Urinary bladder (tissue), 4 donors: Measurements from ENCODE around the gene UBE2J2. TPM values are rescaled to one million over a fixed set of nuclear protein-coding genes. Genes with fewer than 3 reads are reported as not detected.

ENCODE experiments used
- DNase-seq: peaks from one replicate; pipeline ENCODE4 v3.0.0-alpha.2; 2015; ENCODE audit errors: extremely low spot score
- H3K27ac ChIP-seq: one replicate; pipeline ENCODE4 v1.5.1; 2013; ENCODE audit warnings: low read depth, mild to moderate bottlenecking, moderate library complexity
- H3K36me3 ChIP-seq: one replicate; pipeline ENCODE4 v1.6.1; 2013; ENCODE audit warnings: mild to moderate bottlenecking, moderate library complexity; ENCODE audit not compliant: insufficient read depth
- H3K4me1 ChIP-seq: one replicate; pipeline ENCODE4 v1.6.1; 2013; ENCODE audit warnings: mild to moderate bottlenecking, moderate library complexity; ENCODE audit not compliant: insufficient read depth
- H3K4me3 ChIP-seq: one replicate; pipeline ENCODE4 v1.5.1; 2013; ENCODE audit warnings: low read depth, low read length
- WGBS: extraction: QIAGEN DNeasy Blood & Tissue Kit; methylation state at CpG from one replicate; pipeline ENCODE4 v1.1.7; 2013; 5-methylcytosine and 5-hydroxymethylcytosine counted together
- polyA plus RNA-seq: library from polyadenylated mRNA; stranded (reverse); fragments of 200-250 nt; gene quantifications from one replicate; pipeline ENCODE4 v1.2.3, GENCODE V29; 2013
- total RNA-seq: library from RNA; depleted of rRNA; stranded (reverse); fragments of >200 nt; gene quantifications from one replicate; pipeline ENCODE4 v1.2.3, GENCODE V29; 2014
- donor health status: healthy with polysubstance abuse.
- donor health status: healthy.

Gene UBE2J2
- total and polyA plus RNA-seq, 2 donors = 36.3 to 47.0 TPM

GRCh38 chr1:1217621-1218523 is 55.8 kb downstream of the UBE2J2 start:
- no peak for DNase-seq
- WGBS = 90% methylated on average over 52 of the region's 52 CpGs
- Histone ChIP-seq H3K36me3 (peaks cover 6% of the 10 kb centered on the region), H3K4me1 (no peaks in the 10 kb centered on the region), H3K4me3 (no peak overlapping the region), H3K27ac (no peak overlapping the region)

- H3K36me3 ChIP-seq = peaks cover 6% of the 10 kb centered on the region
- no peak for DNase-seq
- WGBS = 94% methylated on average over 74 of the region's 74 CpGs
- no peak overlapping the region for H3K4me3 ChIP-seq
- no peak overlapping the region for H3K27ac ChIP-seq
- no peaks in the 10 kb centered on the region for H3K4me1 ChIP-seq
Measured at GRCh38 chr1:1216770-1217620, 56.7 kb downstream of the UBE2J2 start.

DNA sequence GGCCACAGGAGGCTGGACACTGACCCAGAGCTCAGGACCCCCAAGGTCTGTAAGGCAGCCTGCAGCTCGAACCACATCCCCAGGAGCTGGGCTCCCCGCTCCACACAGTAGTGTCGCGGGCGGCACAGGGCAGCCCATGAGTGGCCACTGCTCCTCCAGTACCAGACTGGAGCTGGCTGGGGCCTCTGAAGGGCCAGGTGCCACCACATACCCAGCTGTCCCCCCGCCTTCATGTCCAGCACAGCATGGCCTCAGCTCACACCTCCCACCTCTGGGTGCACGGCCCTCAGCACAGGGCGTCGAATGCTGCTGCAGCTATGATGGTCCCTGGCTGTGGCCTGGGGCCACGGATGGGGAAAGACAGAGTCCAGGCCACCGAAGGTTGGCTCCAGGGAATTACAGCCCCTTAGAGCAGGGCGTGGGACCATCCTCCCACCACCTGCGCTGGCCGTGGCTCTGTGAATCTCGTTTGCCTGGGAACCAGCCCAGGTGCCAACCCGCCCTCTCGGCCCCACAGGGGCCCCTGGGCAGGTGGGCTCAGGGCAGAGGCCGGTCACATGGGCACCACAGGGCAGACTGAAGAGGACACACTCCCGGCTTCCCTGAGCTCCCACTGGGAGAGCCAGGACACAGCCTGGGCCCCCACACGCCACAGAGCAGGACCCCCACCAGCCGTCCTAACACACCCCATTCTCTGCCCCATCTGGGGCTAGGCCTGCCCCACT is 57.6 kb downstream of the UBE2J2 start:
- no peak for DNase-seq
- peaks cover 4% of the 10 kb centered on the region for H3K36me3 ChIP-seq
- 89% methylated on average over 21 of the region's 21 CpGs for WGBS
- H3K4me3 ChIP-seq = no peak overlapping the region
- H3K4me1 ChIP-seq = no peaks in the 10 kb centered on the region
- H3K27ac ChIP-seq = no peak overlapping the region

DNA sequence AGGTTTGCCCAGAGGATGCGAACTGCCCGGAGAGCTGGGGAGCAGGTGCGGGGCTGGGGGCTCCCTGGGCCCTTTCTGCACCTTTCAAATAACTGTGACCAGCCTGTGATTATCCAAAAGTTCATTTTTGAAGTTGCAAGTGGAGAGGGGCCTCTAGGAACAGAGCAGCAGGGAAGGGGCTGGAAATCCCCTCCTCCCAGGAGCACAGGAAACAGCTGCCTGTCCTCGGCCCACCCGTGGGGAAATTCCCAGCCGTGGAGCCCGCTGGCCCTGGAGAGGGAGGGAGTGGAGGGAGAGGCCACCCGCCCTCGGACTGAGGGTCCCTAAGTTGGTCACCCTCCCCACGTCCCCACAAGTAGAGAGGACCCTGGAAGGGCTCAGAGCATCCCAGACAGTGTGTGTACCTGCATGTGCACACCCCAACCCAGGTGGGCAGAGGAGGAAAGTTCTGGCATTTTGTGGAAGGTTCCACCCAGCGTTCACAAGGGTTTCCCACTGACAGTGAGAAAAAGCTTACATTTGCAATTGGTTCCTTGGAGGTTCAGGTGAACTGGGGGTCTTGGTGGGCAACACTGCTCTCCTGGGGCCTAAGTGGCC is 58.5 kb downstream of the UBE2J2 start:
- H3K4me3 ChIP-seq = no peak overlapping the region
- no peaks in the 10 kb centered on the region for H3K4me1 ChIP-seq
- H3K36me3 ChIP-seq = peaks cover 2% of the 10 kb centered on the region
- DNase-seq = no peak
- H3K27ac ChIP-seq = no peak overlapping the region
- 53% methylated on average over 11 of the region's 11 CpGs for WGBS

GRCh38 chr1:1213345-1214265 is 60.0 kb downstream of the UBE2J2 start, which contains the start of gene TNFRSF4:
TNFRSF4 (minus strand) TSS chr1:1214153; CDS start chr1:1214127, 26 bp downstream.
- Histone ChIP-seq H3K4me1 (no peaks in the 10 kb centered on the region), H3K4me3 (peak within 1 kb of the TSS; percentile 31), H3K36me3 (peaks cover 2% of the 10 kb centered on the region), H3K27ac (no peak within 1 kb of the TSS)
- DNase-seq = no peak
- WGBS = 59% methylated on average over 56 of the region's 56 CpGs

DNA sequence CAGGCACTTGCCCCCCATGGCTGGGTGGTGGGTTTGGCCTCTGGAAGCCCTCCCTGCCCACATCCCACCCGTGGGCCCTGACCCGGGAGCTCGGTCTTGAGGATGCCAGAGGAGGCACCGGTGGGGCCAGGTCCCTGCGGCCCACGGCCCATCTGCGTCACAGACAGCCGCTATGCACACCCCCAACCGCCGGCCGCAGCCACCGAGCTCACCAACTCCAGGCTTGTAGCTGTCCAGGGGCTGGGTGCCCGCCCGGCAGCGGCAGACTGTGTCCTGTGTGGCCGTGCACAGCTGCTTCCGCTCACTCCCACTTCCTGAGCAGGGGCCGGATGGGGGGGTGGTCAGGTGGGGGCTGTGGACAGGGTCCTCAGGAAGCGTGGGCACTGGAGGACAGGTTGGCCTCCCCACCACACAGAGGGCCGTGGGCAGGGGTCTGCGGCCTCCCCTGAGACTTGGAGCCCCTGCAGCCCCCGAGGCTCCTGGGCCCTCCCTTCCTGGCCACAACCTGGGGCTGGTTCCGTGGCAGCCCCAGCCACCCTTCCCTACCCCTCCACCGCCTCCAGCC is 60.8 kb downstream of the UBE2J2 start:
- no peak overlapping the region for H3K27ac ChIP-seq
- peaks cover 2% of the 10 kb centered on the region for H3K36me3 ChIP-seq
- 48% methylated on average over 24 of the region's 24 CpGs for WGBS
- H3K4me1 ChIP-seq = no peaks in the 10 kb centered on the region
- peak overlapping the region; percentile 31 for H3K4me3 ChIP-seq
- no peak for DNase-seq

GRCh38 chr1:1211541-1212441 is 61.9 kb downstream of the UBE2J2 start:
- 85% methylated on average over 28 of the region's 28 CpGs for WGBS
- no peak overlapping the region for H3K4me3 ChIP-seq

GRCh38 chr1:1210726-1211540 is 62.7 kb downstream of the UBE2J2 start:
- Histone ChIP-seq H3K4me3 (no peak overlapping the region), H3K36me3 (no peaks in the 10 kb centered on the region), H3K27ac (no peak overlapping the region), H3K4me1 (no peaks in the 10 kb centered on the region)
- DNase-seq = no peak
- WGBS = 95% methylated on average over 31 of the region's 31 CpGs

More at GRCh38 chr1:1211541-1212441, 61.9 kb downstream of the UBE2J2 start:
- no peak for DNase-seq
- Histone ChIP-seq H3K27ac (no peak overlapping the region), H3K4me1 (no peaks in the 10 kb centered on the region), H3K36me3 (no peaks in the 10 kb centered on the region)

GRCh38 chr1:1208713-1209433 is 64.8 kb downstream of the UBE2J2 start:
- H3K36me3 ChIP-seq = no peaks in the 10 kb centered on the region
- DNase-seq = no peak
- H3K4me3 ChIP-seq = no peak overlapping the region
- whole genome bisulfite sequencing = 66% methylated on average over 38 of the region's 38 CpGs
- H3K4me1 ChIP-seq = no peaks in the 10 kb centered on the region
- no peak overlapping the region for H3K27ac ChIP-seq

DNA sequence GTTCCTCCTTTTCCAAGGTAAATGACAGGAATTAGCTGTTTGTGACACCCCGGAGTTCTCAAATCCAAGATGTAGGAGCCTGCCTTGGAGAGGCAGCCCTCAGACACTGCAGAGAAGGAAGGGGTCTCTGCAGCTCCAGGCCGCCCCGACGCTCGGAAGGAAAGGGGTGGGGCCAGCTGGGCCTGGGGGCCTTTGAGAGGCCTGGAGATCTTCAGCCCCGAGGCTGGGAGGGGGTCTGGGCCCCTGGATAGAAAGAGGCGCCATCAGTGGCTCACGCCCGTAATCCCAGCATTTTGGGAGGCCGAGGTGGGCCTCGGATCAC is 66.1 kb downstream of the UBE2J2 start:
- Histone ChIP-seq H3K36me3 (no peaks in the 10 kb centered on the region), H3K27ac (no peak overlapping the region), H3K4me1 (no peaks in the 10 kb centered on the region), H3K4me3 (no peak overlapping the region)
- no peak for DNase-seq
- 58% methylated on average over 11 of the region's 11 CpGs for WGBS
